ENCODE data around the gene SRD5A1. TPM values are rescaled to one million over a fixed set of nuclear protein-coding genes. Genes with fewer than 3 reads are reported as not detected.

SRD5A1 gene
- total RNA-seq, 1 experiment from 2014 or later, result 30.4 TPM

DNA sequence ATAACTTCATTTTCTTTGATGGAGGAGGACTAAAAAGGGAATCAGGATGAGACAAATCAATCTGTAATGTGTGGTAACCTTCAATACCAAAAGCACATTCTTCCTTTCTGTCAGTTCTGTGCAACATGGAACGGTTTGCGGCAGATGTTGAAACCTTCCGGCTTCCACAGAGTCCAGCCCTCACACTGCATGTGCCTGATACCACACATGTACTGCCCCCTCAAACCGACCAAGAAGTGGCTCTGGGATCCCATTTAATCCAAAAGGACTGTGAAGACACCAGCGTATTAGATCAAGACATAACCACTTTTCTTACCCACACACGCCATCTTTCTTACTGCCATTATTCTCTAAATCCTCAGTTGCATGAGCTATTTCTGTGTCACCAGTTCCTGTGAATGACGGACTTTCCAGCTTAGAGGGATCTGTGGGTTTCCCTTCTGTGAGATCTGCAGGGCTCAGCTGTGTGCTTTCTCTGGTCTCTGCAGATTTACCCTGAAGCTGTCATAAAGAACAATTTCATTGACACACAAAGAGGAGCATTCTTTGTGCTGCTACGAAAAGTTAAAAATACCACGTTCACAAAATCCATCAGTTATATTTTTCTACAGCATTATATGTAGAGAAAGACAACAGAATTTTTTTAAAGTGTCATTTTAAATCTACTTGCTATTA, 26.2 kb upstream of the SRD5A1 start:
- DNase-seq (ENCODE audit: low read depth, low spot score), result no peak
- CTCF ChIA-PET, result no interaction called here
- no peaks in the 10 kb centered on the region for H3K27me3 ChIP-seq (ENCODE audit: control insufficient read depth, insufficient read depth, low read length)
- no peak overlapping the region for H3K4me3 ChIP-seq (ENCODE audit: low read depth in 2 of 2, low read length in 2 of 2)
- TF ChIP-seq TCF7L2 (IDR thresholded peaks at IDR 0.05; ENCODE audit: low read depth, low read length), result no peak
- no peak for TF ChIP-seq CTCF (IDR thresholded peaks at IDR 0.05)
- TF ChIP-seq POLR2AphosphoS5 (IDR thresholded peaks at IDR 0.05; ENCODE audit: low read depth, low read length), result no peak
- TF ChIP-seq, protein P1, sequence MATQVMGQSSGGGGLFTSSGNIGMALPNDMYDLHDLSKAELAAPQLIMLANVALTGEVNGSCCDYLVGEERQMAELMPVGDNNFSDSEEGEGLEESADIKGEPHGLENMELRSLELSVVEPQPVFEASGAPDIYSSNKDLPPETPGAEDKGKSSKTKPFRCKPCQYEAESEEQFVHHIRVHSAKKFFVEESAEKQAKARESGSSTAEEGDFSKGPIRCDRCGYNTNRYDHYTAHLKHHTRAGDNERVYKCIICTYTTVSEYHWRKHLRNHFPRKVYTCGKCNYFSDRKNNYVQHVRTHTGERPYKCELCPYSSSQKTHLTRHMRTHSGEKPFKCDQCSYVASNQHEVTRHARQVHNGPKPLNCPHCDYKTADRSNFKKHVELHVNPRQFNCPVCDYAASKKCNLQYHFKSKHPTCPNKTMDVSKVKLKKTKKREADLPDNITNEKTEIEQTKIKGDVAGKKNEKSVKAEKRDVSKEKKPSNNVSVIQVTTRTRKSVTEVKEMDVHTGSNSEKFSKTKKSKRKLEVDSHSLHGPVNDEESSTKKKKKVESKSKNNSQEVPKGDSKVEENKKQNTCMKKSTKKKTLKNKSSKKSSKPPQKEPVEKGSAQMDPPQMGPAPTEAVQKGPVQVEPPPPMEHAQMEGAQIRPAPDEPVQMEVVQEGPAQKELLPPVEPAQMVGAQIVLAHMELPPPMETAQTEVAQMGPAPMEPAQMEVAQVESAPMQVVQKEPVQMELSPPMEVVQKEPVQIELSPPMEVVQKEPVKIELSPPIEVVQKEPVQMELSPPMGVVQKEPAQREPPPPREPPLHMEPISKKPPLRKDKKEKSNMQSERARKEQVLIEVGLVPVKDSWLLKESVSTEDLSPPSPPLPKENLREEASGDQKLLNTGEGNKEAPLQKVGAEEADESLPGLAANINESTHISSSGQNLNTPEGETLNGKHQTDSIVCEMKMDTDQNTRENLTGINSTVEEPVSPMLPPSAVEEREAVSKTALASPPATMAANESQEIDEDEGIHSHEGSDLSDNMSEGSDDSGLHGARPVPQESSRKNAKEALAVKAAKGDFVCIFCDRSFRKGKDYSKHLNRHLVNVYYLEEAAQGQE (IDR thresholded peaks at IDR 0.05; ENCODE audit: insufficient read depth in 1 of 2, low read depth in 2 of 2, low read length in 1 of 2), result no peak
- TF ChIP-seq SIN3A (IDR thresholded peaks at IDR 0.05; ENCODE audit: borderline replicate concordance, insufficient read depth, low read depth, low read length), result no peak
- POLR2A ChIA-PET, result interaction anchor here (0.6 kb wide), 1 partner anchor 230 kb away, joined by 3 read pairs; no protein-coding TSS in a partner anchor
- intact Hi-C loops (cut with micrococcal nuclease; ENCODE audit: unreplicated experiment), result no loop called here
- BruUV-seq (replicated peaks), result TSS peak; percentile 20
- no peak overlapping the region for H3K27ac ChIP-seq (ENCODE audit: low read length)
- H3K36me3 ChIP-seq (ENCODE audit: control insufficient read depth, insufficient read depth, low read length), result peaks cover 71% of the 10 kb centered on the region
- no peaks in the 10 kb centered on the region for H3K4me1 ChIP-seq (ENCODE audit: control insufficient read depth, insufficient read depth, low read length)
- in situ Hi-C loops (cut with HindIII; ENCODE audit: low pct_unique_long_range_greater_than_20kb, low sequenced_read_pairs), result no loop called here
- H3K9me3 ChIP-seq (ENCODE audit: control insufficient read depth, insufficient read depth, low read depth, low read length), result no peaks in the 10 kb centered on the region
- no peak for ATAC-seq

DNA sequence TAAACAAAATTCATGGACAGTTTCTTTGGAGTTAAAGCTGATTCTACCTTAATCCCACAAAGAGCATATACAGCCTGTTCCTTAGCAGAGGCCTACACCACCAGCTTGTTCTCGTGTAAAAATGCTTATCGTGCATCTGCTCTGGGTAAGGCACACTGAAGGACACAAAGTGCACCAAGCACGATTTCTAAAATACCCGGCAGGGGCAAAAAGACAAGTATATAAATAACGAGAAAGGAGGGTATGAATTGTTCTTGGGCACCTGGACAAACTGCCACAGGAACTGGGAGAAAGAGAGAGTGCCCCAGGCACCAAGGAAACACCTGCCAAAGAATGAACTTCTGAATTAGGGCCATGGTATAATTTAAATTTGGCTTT, 25.7 kb upstream of the SRD5A1 start:
- no peaks in the 10 kb centered on the region for H3K4me1 ChIP-seq (ENCODE audit: control insufficient read depth, insufficient read depth, low read length)
- DNase-seq (ENCODE audit: low read depth, low spot score), result no peak
- intact Hi-C loops (cut with micrococcal nuclease; ENCODE audit: unreplicated experiment), result no loop called here
- POLR2A ChIA-PET, result no interaction called here
- no peak overlapping the region for H3K4me3 ChIP-seq (ENCODE audit: low read depth in 2 of 2, low read length in 2 of 2)
- CTCF ChIA-PET, result no interaction called here
- no peaks in the 10 kb centered on the region for H3K9me3 ChIP-seq (ENCODE audit: control insufficient read depth, insufficient read depth, low read depth, low read length)
- in situ Hi-C loops (cut with HindIII; ENCODE audit: low pct_unique_long_range_greater_than_20kb, low sequenced_read_pairs), result no loop called here
- H3K27me3 ChIP-seq (ENCODE audit: control insufficient read depth, insufficient read depth, low read length), result no peaks in the 10 kb centered on the region
- H3K27ac ChIP-seq (ENCODE audit: low read length), result no peak overlapping the region
- ATAC-seq, result no peak
- no TSS peak for BruUV-seq (replicated peaks)
- TF ChIP-seq SIN3A (IDR thresholded peaks at IDR 0.05; ENCODE audit: borderline replicate concordance, insufficient read depth, low read depth, low read length) (no peak), CTCF (IDR thresholded peaks at IDR 0.05) (no peak), POLR2AphosphoS5 (IDR thresholded peaks at IDR 0.05; ENCODE audit: low read depth, low read length) (no peak), TCF7L2 (IDR thresholded peaks at IDR 0.05; ENCODE audit: low read depth, low read length) (no peak)
- TF ChIP-seq, protein P1 (IDR thresholded peaks at IDR 0.05; ENCODE audit: insufficient read depth in 1 of 2, low read depth in 2 of 2, low read length in 1 of 2), result no peak
- H3K36me3 ChIP-seq (ENCODE audit: control insufficient read depth, insufficient read depth, low read length), result peaks cover 72% of the 10 kb centered on the region

Data from Panc1 (cell line).